HG03095 (cell line): Measurements from ENCODE around the gene CNNM4.

Experiments used
- ATAC-seq: cut with Tn5 transposase; IDR thresholded peaks from one replicate; pipeline ENCODE4 v1.9.1; 2021; ENCODE audit warnings: moderate library complexity; ENCODE audit not compliant: unreplicated experiment

The CNNM4 gene

DNA sequence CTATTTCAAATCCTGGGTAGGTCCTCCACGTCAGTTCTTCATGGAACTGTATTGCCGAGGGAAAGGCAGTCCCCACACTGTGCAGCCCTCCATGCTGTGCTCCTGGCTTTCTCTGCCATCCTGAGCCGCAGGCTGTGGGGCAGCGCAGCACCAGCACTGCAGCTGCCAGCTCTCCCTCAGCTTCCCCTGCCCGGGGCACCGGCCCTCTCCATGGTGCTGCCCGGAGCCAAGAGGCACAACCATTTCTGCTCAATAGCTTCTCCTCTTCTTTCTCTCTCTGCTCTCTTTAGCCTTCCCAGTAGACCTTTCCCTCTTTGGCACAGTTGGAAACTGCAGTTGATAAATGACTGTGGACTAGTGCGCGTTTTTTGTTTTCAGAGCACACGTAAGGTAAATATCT is 71.0 kb downstream of the CNNM4 start:
- no peak for ATAC-seq

DNA sequence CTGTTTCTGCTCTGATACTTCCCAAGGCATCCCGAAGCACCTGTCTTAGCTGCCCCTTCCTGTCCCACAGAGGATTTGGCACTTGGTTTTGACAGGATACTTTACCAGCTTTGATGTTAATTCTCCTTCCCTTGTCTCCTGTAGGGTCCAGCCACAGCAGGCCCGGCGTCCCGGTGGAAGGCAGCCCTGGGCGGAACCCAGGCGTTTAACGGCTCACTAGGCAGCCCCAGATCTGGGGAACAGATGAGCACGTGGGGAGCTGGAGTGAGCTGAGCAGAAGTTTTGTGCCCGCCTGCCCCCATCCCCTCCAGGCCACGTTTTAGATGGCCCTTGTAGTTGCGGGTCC is 71.7 kb downstream of the CNNM4 start:
- no peak for ATAC-seq

DNA sequence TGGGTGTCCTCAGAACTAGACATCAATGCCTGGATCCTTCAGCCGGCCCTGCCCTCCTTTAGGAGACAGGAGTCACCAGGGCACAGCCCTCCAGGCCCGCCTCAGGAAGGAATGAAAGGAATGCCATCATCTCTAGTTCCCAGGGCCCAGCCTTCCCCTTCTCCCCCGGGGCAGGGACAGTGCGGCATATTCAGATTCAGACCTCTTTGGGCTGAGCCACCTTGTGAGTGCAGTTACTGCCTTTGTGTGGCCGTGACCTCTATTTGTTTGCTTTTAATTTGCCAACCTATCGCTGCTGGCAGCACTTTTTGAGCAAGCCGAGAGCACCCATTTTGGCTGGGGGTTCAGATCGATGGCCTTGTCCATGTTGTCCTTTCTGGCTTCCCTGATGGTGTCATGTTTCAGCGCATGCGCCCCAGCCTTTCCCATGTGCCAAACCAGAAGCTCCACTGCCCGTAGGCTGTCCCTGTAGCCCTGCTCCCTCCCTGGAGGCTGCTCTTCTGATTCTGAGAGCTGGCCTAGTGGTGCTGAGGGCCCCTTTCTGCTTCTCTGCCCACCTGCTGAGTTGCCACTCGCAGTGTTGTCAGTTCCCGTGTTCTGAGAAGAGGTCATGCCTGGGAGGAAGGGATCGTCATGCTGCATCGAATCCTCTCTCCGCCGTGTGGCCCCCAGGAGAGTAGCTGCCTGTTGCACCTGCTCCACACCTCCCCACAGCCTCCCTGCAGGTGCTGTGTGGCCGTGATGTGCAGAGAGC is 72.2 kb downstream of the CNNM4 start:
- ATAC-seq = no peak

DNA sequence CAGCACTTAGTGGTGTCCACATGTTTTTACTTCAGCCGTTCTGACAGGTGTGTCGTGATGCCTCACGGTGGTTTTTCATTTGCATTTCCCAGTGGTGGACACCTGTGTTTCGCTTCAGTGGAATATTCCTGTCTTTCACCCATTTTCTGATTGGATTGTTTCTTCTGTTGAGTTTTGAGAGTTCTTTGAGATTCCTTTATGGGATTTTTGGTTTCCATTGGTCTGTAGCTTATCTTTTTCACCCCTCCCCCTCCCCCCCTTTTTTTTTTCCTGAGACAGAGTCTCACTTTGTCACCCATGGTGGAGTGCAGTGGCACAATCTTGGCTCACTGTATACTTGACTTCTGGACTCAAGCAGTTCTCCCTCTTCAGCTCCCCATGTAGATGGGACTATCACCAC is 75.1 kb downstream of the CNNM4 start:
- no peak for ATAC-seq

DNA sequence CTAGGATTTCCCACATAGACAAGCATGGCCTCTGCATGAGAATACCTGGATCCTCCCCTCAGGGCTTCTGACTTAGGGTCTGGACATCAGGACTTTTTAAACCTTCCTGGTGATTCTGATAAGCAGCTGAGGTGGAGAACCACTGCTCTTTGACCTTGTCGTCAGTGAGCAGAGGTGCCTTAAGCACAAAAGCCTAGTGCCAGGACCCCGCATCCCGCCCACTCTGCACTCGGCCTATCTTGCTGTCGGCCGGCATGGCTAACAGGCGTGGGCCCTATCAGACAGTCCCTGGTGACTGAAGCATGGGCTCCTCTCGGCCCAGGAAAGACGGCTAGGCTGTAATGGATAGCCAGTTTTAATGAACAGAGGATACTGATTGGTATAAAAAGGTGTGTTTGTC is 76.9 kb downstream of the CNNM4 start:
- no peak for ATAC-seq

DNA sequence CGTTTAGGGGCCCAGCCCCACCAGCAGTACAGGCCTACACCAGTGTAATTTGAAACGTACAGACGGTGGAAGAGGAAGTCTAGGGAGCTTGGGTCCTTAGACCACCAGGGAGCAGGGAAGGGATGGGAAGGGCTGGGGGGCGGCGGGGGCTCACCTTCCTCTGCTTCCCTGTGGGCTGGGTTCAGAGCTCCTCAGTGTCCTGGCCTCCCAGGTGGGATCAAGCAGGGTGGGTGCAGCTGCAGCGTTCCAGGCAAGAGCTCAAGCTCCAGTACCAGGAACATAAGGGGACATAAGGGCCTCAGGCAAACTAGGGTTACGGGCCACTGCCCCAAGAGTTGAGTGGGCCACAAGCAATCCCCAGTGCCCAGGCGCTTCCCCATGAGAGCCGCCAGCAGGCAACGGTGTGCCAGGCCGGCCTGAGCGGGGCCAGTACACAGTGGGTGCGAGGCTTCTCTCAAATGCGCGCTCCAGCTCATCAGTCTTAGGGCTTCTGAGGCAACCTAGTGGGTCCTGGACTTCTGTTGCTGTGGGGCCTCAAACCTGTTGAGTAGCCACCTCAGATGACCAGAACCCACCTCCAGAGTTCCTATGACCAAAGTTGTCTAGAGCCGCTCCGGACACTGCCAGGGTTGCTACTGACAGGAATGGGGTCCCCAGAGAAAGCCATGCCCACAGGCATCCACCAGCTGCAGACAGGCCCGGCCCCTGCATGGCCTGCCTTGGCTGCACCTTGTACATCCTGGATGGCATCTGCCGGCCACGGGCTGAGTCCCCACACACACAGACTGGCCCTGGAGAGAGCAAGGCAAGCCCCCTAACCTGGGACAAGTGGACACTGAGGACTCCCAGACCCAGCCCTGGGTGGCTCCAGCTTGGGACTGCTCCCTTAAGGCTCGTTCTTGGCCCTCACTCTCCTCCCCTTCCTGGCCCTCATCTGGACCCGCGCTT is 77.9 kb downstream of the CNNM4 start:
- ATAC-seq = no peak

DNA sequence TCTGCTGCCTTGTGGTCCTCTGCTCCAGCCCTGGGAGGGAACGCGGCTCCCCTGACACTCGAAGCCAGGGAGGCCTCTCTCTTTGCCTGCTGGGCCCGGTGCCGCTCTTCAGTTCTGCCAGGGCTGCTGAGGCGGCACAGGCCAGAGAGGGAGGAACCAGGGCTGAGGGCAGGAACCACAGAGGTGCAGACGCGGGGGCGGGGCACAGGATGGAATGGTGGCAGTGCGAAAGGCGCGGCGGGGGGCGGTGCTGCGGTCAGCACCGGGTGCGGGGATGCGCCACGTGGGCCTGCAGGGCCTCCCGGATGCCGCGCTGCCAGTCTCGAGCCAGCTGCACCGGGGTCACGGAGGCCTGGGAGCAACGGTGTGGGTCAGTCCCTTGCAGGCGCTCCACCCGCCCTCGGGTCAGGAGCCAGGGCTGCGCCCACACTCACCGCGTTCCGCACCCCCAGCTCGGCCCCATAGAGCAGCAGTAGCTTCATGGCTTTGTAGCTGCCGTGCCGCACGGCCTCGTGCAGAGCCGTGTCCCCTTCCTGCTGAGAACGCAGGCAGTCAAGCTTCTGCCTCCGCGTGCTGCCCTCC is 78.7 kb downstream of the CNNM4 start:
- no peak for ATAC-seq

DNA sequence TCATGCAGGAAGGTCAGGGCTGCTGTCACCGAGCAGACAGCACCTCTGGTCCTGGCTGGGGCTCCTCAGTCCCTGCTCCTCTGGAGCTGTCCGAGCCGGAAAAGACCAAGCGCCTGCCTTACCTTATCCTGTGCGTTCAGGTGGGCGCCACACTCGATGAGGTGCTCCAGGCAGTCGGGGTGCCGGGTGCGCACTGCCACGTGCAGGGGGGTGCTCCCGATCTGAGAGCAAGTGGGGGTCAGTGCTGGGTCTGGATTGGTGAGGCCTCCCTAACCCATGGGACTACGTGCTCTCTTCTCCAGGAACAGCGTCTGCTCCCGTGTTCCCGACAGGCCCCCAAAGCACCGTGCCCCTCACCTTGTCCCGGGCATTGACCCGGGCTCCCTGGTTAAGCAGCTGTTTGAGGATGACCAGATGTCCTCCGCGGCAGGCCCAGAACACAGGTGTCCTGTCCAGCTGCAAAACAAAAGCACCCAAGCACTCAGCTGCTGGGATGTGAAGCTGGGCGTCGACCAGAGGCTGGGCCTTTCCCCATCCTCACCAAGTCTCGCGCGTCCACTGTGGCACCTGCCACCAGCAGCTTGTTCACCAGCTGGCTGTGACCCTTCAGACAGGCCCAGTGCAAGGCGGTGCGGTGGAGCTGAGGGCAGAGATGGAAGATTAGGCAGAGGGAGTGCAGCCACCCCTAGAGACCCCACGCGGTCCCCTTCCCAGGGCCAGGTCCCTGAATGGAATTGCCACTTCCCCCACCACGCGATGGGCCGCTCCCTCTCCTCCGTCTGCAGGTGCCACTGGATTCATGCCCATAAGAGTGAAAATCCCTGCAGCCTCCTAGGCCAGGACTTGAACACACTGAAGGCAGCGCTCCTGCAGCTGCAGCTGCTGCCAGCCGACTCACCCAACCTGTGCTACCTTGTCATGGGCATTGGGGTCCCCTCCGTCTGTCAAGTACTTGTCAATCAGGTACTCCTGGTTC is 79.5 kb downstream of the CNNM4 start:
- no peak for ATAC-seq

DNA sequence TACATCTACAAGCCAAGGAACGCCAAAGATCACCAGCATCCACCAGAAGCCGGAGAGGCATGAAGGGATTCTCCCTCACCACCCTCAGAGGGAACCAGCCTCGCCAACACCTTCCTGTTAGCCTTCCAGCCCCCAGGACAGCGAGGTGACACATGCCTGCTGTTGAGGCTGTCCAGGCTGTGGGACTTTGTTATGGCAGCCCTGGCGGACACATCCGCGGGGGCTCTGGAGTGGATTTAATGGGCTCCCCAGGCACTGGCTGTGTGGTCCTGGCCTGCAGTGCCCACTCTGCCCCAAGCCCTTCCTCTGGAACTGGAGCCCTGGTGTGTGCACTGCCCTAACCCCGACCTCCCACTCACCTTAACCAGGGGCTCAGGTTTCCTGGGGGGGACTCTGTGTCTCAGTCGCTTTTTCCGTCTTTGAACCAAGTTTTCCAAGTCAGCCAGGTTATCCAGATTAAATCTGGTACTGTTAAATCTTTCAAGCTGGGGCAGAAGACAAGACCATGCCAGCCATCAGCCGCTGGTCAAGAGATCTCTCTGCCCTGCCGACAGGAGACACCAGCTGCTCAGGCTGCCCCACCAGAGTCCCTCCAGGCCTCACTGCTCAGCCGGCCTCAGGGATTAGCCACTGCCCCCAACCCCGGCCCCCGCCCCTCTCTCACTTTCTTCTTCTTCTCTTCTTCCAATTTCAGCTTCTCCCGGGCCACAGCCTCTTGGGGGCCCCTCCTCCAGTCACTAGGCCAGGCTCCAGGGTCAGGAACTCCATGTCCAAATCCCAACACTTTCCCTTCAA is 81.2 kb downstream of the CNNM4 start:
- no peak for ATAC-seq

DNA sequence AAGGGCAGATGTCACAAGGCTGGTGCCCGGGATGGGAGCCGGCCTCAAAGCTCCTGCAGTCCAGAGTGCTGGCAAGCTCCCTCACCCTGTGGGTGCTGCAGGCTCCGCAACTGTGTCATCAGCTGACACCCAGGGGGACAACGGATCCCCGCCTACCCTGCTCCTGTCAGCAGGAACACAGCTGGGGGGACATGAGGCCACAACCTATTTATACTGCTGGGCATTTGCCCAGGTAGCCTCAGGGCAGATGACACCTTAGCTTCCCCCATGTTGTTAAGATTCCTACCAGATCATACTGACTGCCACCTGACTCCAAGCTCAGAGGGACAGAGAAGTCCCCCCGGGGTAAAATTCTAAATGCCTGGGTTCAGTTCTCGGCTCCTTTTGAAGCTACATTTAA is 81.9 kb downstream of the CNNM4 start:
- no peak for ATAC-seq

DNA sequence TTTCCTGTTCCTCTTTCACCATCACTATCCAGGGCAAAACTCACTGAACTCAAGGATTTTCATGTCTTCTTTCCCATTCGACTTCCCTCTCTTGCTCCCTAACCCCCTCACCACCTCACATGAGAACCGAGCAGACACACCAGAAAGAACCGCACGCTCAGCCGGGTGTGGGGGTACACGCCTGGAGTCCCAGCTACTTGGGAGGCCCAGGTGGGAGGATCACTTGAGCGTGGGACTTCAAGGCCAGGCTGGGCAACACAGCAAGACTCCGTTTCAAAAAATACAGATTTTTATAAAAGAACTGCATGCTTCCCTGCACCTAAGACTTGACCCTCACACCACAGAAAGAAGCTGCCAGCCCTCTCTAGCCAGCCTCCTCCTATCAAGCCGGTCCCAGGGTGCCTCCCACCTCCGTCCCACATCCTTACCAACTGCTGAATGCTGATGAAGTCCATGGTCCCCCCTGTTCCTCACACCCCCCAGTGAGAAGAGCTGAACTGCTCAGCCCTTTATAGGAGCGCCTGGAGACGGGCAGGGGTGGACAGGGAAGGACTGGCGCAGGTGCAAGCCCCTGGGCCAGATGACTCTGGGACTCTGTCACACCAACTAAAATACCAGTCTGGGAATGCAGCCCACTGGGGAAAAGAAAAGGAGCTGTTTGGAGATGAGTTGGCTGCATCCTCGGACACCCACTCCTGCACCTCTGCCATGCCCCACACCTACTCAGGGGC is 83.0 kb downstream of the CNNM4 start, which contains the start of gene ANKRD23:
Gene ANKRD23 (minus strand): TSS at position 484 of the 731 bp plus-strand sequence. CDS start 29 bp downstream, at position 455.
- ATAC-seq = no peak

DNA sequence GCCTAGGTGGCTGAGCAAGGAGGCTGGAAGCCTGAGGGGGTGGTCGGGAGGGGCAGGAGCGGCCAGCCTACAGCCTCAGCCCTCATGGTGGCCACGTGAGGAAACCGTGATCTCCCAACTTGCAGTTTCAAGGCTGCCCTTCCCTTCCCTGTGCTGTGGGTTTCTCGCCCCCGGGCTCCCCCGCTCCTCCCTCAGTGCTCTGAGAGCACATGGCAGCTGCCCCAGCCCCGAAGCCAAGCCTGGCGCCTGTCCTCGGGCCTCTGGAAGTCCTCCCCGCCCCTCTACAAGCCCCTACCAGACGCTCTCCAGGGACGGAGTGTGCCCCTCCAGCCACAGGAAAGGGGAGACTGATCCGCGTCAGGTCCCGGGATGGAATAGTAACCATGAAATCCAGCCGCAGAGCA is 83.7 kb downstream of the CNNM4 start:
- ATAC-seq = no peak

DNA sequence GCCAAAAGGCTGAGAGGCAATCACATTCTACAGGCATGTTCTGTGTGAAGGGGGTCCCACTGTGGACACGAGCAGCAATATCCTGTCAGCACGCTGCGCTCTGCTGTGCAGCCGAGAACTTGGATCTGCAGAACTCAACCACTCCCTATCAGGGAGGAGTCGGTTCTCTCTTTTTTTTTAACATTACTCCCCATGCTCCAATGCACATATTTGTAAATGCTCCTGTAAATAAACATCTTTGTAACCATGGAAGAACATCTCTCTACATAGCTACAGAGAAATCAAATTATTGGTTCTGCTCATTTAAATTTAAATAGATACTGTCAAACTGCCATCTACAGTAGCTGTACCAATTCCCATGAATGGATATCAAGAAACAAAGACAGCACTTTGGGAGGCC is 86.1 kb downstream of the CNNM4 start:
- ATAC-seq = no peak

DNA sequence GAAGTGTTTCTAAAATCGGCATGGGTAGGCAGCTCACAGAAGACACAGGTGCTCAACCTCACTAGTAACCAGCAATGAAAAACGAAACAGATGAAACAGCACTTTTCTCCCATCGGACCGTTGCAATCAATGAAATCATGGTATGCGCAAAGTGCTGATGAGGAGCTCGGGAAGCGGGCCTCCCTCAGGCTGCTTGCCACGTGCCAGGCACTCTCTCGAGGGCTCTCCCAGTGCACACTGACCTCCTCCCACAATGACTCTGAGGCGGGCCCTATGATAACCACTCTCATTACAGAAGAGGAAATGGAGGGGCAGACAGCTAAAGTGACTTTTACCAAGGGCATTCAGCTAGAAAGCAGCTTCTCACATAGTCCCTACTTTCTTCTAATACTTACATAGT is 86.9 kb downstream of the CNNM4 start:
- ATAC-seq = no peak

DNA sequence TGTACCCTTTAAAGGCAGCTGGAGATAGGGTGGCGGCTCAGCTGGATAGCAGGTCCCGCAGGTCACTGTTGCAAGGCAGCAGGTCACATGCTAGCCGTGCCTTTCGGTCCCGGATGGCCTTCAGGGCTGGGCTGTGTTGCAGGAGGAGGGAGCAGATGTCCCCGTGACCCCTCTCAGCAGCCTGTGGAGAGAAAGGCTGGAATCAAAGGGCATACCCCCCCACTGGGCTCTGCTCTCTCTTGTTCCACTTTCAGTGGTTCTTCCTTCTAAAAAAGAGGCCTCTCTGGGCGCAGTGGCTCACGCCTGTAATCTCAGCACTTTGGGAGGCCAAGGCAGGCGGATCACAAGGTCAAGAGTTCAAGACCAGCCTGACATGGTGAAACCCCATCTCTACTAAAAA is 87.6 kb downstream of the CNNM4 start:
- no peak for ATAC-seq

DNA sequence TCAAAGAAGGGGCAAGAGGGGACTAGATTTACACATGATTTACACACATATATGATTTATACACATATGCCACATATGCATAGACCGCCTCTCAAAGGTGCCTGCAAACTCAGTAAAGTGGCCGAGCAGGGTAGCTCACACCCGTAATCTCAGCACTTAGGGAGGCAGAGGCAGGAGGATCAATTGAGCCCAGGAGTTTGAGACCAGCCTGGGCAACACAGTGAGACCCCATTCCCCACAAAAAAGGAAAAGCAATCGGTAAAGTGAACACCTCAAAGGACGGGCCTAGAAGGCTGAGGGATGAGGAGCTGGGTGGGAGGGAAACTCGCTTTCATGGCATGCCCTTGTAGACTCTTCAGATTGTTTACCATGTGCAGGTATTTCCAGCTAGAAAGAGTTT is 92.0 kb downstream of the CNNM4 start:
- ATAC-seq = no peak

DNA sequence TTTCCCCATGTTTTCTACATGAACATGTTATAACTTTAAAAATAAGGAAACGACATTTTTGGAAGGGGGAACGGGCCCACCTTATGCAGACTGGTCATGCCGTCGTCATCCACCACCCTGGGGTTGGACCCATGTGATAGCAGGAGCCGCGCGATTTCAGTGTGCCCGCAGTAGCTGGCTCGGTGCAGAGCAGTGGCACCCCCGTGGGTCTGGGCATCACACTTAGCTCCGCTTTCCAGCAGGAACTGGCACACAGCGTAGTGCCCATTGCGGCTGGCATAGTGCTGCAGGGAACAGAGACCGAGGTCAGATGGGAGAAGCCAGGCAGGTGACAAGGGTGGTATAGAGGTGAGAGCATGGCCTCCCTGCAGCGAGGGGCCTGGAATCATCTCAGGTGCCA is 92.6 kb downstream of the CNNM4 start:
- ATAC-seq = no peak

DNA sequence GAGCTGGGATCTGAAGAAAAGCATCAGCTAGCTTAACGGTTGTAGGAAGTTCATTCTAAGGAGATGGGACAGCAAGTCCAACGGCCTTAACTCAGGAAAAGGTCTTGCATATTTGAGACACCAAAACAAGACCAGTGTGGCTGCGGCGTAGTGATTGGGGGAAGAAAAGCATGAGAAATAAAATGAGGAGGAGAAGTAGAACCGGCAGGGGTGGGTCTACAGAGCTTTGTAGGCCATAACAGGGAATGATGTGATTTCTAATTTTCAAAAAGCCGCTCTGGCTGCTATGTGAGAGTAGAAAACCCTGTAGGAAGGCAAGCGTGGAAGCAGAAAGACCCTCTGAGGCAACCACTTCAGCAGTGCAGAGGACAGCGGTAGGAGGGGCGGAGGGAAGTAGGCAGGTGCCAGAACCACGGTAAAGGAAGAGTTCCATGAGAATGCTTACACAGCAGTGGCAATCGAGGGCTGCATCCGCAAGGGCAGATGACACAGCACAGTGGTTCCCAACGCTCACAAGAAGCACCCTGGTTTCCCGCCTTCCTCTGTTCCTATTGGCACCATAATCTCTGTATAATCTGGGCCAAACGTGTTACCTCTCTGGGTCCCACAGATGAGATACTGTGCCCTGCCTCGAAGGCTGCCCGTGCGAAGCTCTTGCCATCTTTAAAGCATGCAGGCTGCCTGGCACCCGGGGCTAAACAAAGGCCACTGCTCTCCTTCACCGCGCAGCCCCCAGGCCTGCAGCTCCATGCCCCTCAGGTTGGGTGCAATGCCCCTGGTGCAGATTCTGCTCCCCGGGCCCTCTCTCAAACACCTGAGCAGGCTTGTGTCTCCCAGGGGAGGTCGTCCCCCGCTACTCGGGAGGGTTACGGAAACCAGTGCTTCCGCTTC is 96.3 kb downstream of the CNNM4 start:
- ATAC-seq = peak; percentile 20
